Nephron progenitor cell (in vitro differentiated cells): ENCODE measurements around the gene EFHD1.

Experiments
- DNase-seq: peaks from one replicate; pipeline ENCODE4 v3.0.0; 2021
- H3K27ac Mint-ChIP-seq: 2 replicates; pipeline ENCODE4 v1.8.0; 2021; ENCODE audit warnings: mild to moderate bottlenecking, moderate library complexity, mixed read lengths
- H3K27me3 Mint-ChIP-seq: 2 replicates; pipeline ENCODE4 v1.8.0; 2021; ENCODE audit warnings: mild to moderate bottlenecking, low read depth, mixed read lengths; ENCODE audit not compliant: poor library complexity
- H3K36me3 Mint-ChIP-seq: 2 replicates; pipeline ENCODE4 v1.8.0; 2021; ENCODE audit warnings: low read depth, mixed read lengths
- H3K4me1 Mint-ChIP-seq: 2 replicates; pipeline ENCODE4 v1.8.0; 2021; ENCODE audit warnings: mixed read lengths
- H3K4me3 Mint-ChIP-seq: 2 replicates; pipeline ENCODE4 v1.8.0; 2021; ENCODE audit warnings: mild to moderate bottlenecking, moderate library complexity, mixed read lengths
- H3K9me3 Mint-ChIP-seq: 2 replicates; pipeline ENCODE4 v1.8.0; 2021; ENCODE audit warnings: mild to moderate bottlenecking, moderate library complexity, mixed read lengths
- TF ChIP-seq, protein P1 (sequence below): fragments of 200-600 bp; sonication (generic); IDR thresholded peaks from 2 replicates; pipeline ENCODE4 v1.5.0; 2021; ENCODE audit warnings: antibody characterized with exemption

EFHD1 gene

DNA sequence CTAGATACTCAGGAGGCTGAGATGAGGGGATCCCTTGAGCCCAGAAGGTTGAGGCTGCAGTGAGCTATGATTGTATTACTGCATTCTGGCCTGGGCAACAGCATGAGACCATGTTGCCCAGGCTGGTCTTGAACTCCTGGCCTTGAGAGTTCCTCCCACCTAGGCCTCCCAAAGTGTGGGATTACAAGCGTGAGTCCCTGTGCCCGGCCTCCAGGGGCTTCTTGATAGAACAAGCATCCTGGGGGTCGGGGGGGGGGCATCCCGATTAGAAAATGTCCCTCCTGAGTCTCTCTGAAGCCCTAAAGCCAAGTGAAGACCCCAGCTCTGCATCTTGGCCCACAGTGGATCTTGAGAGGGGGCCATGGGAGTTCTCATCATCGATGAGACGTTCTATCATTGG, 22.3 kb upstream of the EFHD1 start:
- H3K9me3 Mint-ChIP-seq = no peaks in the 10 kb centered on the region
- TF ChIP-seq, protein P1, sequence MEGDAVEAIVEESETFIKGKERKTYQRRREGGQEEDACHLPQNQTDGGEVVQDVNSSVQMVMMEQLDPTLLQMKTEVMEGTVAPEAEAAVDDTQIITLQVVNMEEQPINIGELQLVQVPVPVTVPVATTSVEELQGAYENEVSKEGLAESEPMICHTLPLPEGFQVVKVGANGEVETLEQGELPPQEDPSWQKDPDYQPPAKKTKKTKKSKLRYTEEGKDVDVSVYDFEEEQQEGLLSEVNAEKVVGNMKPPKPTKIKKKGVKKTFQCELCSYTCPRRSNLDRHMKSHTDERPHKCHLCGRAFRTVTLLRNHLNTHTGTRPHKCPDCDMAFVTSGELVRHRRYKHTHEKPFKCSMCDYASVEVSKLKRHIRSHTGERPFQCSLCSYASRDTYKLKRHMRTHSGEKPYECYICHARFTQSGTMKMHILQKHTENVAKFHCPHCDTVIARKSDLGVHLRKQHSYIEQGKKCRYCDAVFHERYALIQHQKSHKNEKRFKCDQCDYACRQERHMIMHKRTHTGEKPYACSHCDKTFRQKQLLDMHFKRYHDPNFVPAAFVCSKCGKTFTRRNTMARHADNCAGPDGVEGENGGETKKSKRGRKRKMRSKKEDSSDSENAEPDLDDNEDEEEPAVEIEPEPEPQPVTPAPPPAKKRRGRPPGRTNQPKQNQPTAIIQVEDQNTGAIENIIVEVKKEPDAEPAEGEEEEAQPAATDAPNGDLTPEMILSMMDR = no peak
- H3K4me1 Mint-ChIP-seq = peaks cover 12% of the 10 kb centered on the region
- H3K27ac Mint-ChIP-seq = no peak overlapping the region
- H3K27me3 Mint-ChIP-seq = peaks cover 7% of the 10 kb centered on the region
- no peak for DNase-seq
- no peaks in the 10 kb centered on the region for H3K36me3 Mint-ChIP-seq
- H3K4me3 Mint-ChIP-seq = no peak overlapping the region

- peaks cover 12% of the 10 kb centered on the region for H3K4me1 Mint-ChIP-seq
- TF ChIP-seq, protein P1 = peak; percentile 78
- no peaks in the 10 kb centered on the region for H3K36me3 Mint-ChIP-seq
- H3K9me3 Mint-ChIP-seq = no peaks in the 10 kb centered on the region
- H3K4me3 Mint-ChIP-seq = no peak overlapping the region
- H3K27me3 Mint-ChIP-seq = peaks cover 4% of the 10 kb centered on the region
- H3K27ac Mint-ChIP-seq = no peak overlapping the region
- DNase-seq = peak; percentile 82
These were observed 21.7 kb upstream of the EFHD1 start for GRCh38 chr2:232611559-232612218.

GRCh38 chr2:232613538-232614134, 19.8 kb upstream of the EFHD1 start:
- no peak for DNase-seq
- H3K4me3 Mint-ChIP-seq = no peak overlapping the region
- peaks cover 12% of the 10 kb centered on the region for H3K4me1 Mint-ChIP-seq
- no peaks in the 10 kb centered on the region for H3K36me3 Mint-ChIP-seq
- peak overlapping the region; percentile 71 for H3K27ac Mint-ChIP-seq
- H3K9me3 Mint-ChIP-seq = no peaks in the 10 kb centered on the region
- H3K27me3 Mint-ChIP-seq = peaks cover 4% of the 10 kb centered on the region
- TF ChIP-seq, protein P1 = no peak

- peaks cover 12% of the 10 kb centered on the region for H3K4me1 Mint-ChIP-seq
- no peaks in the 10 kb centered on the region for H3K9me3 Mint-ChIP-seq
- DNase-seq = no peak
- H3K27ac Mint-ChIP-seq = no peak overlapping the region
- H3K27me3 Mint-ChIP-seq = peaks cover 4% of the 10 kb centered on the region
- TF ChIP-seq, protein P1 = no peak
- H3K4me3 Mint-ChIP-seq = no peak overlapping the region
- H3K36me3 Mint-ChIP-seq = no peaks in the 10 kb centered on the region
These were observed 18.1 kb upstream of the EFHD1 start for GRCh38 chr2:232615339-232615738.

DNA sequence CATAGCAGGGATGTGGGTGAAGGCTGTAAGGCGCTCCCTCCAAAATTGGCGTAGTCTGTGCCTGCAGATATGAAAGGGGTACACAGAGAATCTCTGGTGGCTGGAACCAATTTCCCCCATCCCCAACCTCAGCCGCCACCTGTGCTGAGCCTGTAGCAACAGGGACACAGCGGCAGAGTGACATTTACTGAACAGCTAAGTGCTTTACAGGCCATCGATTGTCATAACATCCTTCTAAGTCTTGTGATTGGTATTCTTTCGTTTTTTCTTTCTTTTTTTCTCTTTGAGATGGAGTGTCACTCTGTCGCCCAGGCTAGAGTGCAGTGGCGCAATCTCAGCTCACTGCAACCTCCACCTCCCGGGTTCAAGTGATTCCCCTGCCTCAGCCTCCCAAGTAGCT, 12.2 kb upstream of the EFHD1 start:
- Mint-ChIP-seq H3K36me3 (no peaks in the 10 kb centered on the region), H3K4me1 (peaks cover 11% of the 10 kb centered on the region), H3K9me3 (no peaks in the 10 kb centered on the region), H3K27ac (no peak overlapping the region), H3K4me3 (no peak overlapping the region), H3K27me3 (peaks cover 6% of the 10 kb centered on the region)
- no peak for DNase-seq
- TF ChIP-seq, protein P1 = no peak

GRCh38 chr2:232622563-232622962, 10.8 kb upstream of the EFHD1 start:
- Mint-ChIP-seq H3K27ac (no peak overlapping the region), H3K4me3 (no peak overlapping the region), H3K9me3 (no peaks in the 10 kb centered on the region), H3K36me3 (no peaks in the 10 kb centered on the region), H3K27me3 (peaks cover 6% of the 10 kb centered on the region), H3K4me1 (peaks cover 11% of the 10 kb centered on the region)
- no peak for DNase-seq
- TF ChIP-seq, protein P1 = no peak
